Smooth muscle cell (in vitro differentiated cells): ENCODE results near the gene FHOD1. TPM values are rescaled to one million over a fixed set of nuclear protein-coding genes. Genes with fewer than 3 reads are reported as not detected.

Experiments used
- DNase-seq: peaks from one replicate; lab custom pipeline; 2025; ENCODE audit not compliant: unreplicated experiment; lab: John Stamatoyannopoulos, UW
- H2AFZ ChIP-seq: fragments of 200-600 bp; sonication (generic); 2 replicates; pipeline ENCODE4 v1.6.0; 2016; ENCODE audit warnings: antibody characterized with exemption, low read depth, mild to moderate bottlenecking
- H3F3A ChIP-seq: fragments of 200-600 bp; sonication (generic); 2 replicates; pipeline ENCODE4 v1.6.0; 2017; ENCODE audit warnings: antibody characterized with exemption, low read depth
- H3K27ac ChIP-seq: fragments of 200-600 bp; sonication (generic); 2 replicates; pipeline ENCODE4 v1.5.1; 2016; ENCODE audit warnings: low read depth, mild to moderate bottlenecking
- H3K27me3 ChIP-seq: fragments of 200-600 bp; sonication (generic); 2 replicates; pipeline ENCODE4 v1.6.1; 2016; ENCODE audit warnings: low read depth, mild to moderate bottlenecking
- H3K36me3 ChIP-seq: fragments of 200-600 bp; sonication (generic); 2 replicates; pipeline ENCODE4 v1.5.1; 2016; ENCODE audit warnings: low read depth
- H3K4me1 ChIP-seq: fragments of 200-600 bp; sonication (generic); 2 replicates; pipeline ENCODE4 v1.5.1; 2016; ENCODE audit warnings: low read depth
- H3K4me2 ChIP-seq: fragments of 200-600 bp; sonication (generic); 2 replicates; pipeline ENCODE4 v1.6.0; 2016; ENCODE audit warnings: mild to moderate bottlenecking
- H3K4me3 ChIP-seq: fragments of 200-600 bp; sonication (generic); 2 replicates; pipeline ENCODE4 v1.5.1; 2016; ENCODE audit warnings: mild to moderate bottlenecking
- H3K79me2 ChIP-seq: fragments of 200-600 bp; sonication (generic); 2 replicates; pipeline ENCODE4 v1.6.0; 2016; ENCODE audit warnings: low read depth, mild to moderate bottlenecking
- H3K9ac ChIP-seq: fragments of 200-600 bp; sonication (generic); 2 replicates; pipeline ENCODE4 v1.6.0; 2016; ENCODE audit warnings: low read depth
- H3K9me3 ChIP-seq: fragments of 200-600 bp; sonication (generic); replicated peaks from 2 replicates; pipeline ENCODE4 v1.5.1; 2016; ENCODE audit warnings: low read depth
- H4K20me1 ChIP-seq: fragments of 200-600 bp; sonication (generic); 2 replicates; pipeline ENCODE4 v1.6.0; 2016; ENCODE audit warnings: low read depth
- CTCF ChIP-seq: fragments of 200-600 bp; sonication (generic); IDR thresholded peaks from 2 replicates; pipeline ENCODE4 v1.5.1; 2017; ENCODE audit warnings: borderline replicate concordance, mild to moderate bottlenecking, antibody characterized with exemption; ENCODE audit not compliant: insufficient read depth, poor library complexity, severe bottlenecking
- WGBS: methylation state at CpG from one replicate; pipeline ENCODE4 v1.1.7; 2016; ENCODE audit warnings: low lambda C conversion rate; 5-methylcytosine and 5-hydroxymethylcytosine counted together
- polyA plus RNA-seq: library from polyadenylated mRNA; unstranded; fragments of >200 nt; fragmentation: Nextera tagmentation; extraction: Ambion mirVana; gene quantifications from 2 replicates; pipeline ENCODE4 v1.2.1, GENCODE V29; 2016
- total RNA-seq: library from RNA; depleted of rRNA; stranded (reverse); fragments of >200 nt; gene quantifications from 2 replicates; pipeline ENCODE4 v1.2.3, GENCODE V29; 2014

Gene FHOD1
- total and polyA plus RNA-seq, 2 experiments from 2014 or later = 16.0 to 23.3 TPM

- Histone ChIP-seq H4K20me1 (no peaks in the 10 kb centered on the region), H3K79me2 (peaks cover 20% of the 10 kb centered on the region), H3K27me3 (no peaks in the 10 kb centered on the region), H3K27ac (peak overlapping the region; percentile 97), H3K36me3 (no peaks in the 10 kb centered on the region), H3F3A (peaks cover 46% of the 10 kb centered on the region), H3K4me2 (peak overlapping the region; percentile 99), H3K9ac (peak overlapping the region; percentile 63), H3K4me3 (peak overlapping the region; percentile 71), H3K4me1 (peaks cover 31% of the 10 kb centered on the region), H2AFZ (no peak overlapping the region), H3K9me3 (no peaks in the 10 kb centered on the region)
- TF ChIP-seq CTCF = no peak
- no peak for DNase-seq
- WGBS = 2% methylated on average over 21 of the region's 26 CpGs
These were observed 507 bp downstream of the FHOD1 start for GRCh38 chr16:67246756-67247191.

GRCh38 chr16:67246081-67246755 lies 1.1 kb downstream of the FHOD1 start:
- TF ChIP-seq CTCF = peak; percentile 26
- peak overlapping the region; percentile 63 for H3K9ac ChIP-seq
- peaks cover 20% of the 10 kb centered on the region for H3K79me2 ChIP-seq
- under 1% methylated on average over 41 of the region's 48 CpGs for WGBS
- peak overlapping the region; percentile 97 for H3K27ac ChIP-seq
- peak overlapping the region; percentile 71 for H3K4me3 ChIP-seq
- H3K27me3 ChIP-seq = no peaks in the 10 kb centered on the region
- H3F3A ChIP-seq = peaks cover 51% of the 10 kb centered on the region
- no peaks in the 10 kb centered on the region for H4K20me1 ChIP-seq
- peaks cover 36% of the 10 kb centered on the region for H3K4me1 ChIP-seq
- H3K36me3 ChIP-seq = no peaks in the 10 kb centered on the region
- H2AFZ ChIP-seq = no peak overlapping the region
- H3K4me2 ChIP-seq = peak overlapping the region; percentile 99
- DNase-seq = peak; percentile 93
- no peaks in the 10 kb centered on the region for H3K9me3 ChIP-seq

- peaks cover 55% of the 10 kb centered on the region for H3F3A ChIP-seq
- DNase-seq = no peak
- peak overlapping the region; percentile 99 for H3K4me2 ChIP-seq
- H3K27ac ChIP-seq = peak overlapping the region; percentile 97
- peaks cover 37% of the 10 kb centered on the region for H3K4me1 ChIP-seq
- H3K36me3 ChIP-seq = no peaks in the 10 kb centered on the region
- H3K79me2 ChIP-seq = peaks cover 20% of the 10 kb centered on the region
- no peak overlapping the region for H2AFZ ChIP-seq
- no peaks in the 10 kb centered on the region for H4K20me1 ChIP-seq
- TF ChIP-seq CTCF = no peak
- H3K4me3 ChIP-seq = peak overlapping the region; percentile 71
- WGBS = 13% methylated on average over 8 of the region's 8 CpGs
- no peaks in the 10 kb centered on the region for H3K9me3 ChIP-seq
- no peaks in the 10 kb centered on the region for H3K27me3 ChIP-seq
- H3K9ac ChIP-seq = peak overlapping the region; percentile 41
These were observed 1.6 kb downstream of the FHOD1 start for GRCh38 chr16:67245674-67246080.

GRCh38 chr16:67245186-67245585 lies 2.1 kb downstream of the FHOD1 start:
- TF ChIP-seq CTCF = no peak
- no peaks in the 10 kb centered on the region for H3K27me3 ChIP-seq
- peaks cover 60% of the 10 kb centered on the region for H3F3A ChIP-seq
- no peaks in the 10 kb centered on the region for H3K9me3 ChIP-seq
- peaks cover 20% of the 10 kb centered on the region for H3K79me2 ChIP-seq
- 78% methylated on average over 4 of the region's 4 CpGs for WGBS
- H3K9ac ChIP-seq = peak overlapping the region; percentile 64
- peaks cover 39% of the 10 kb centered on the region for H3K4me1 ChIP-seq
- H3K4me3 ChIP-seq = peak overlapping the region; percentile 71
- H3K27ac ChIP-seq = peak overlapping the region; percentile 97
- DNase-seq = no peak
- peak overlapping the region; percentile 99 for H3K4me2 ChIP-seq
- no peaks in the 10 kb centered on the region for H3K36me3 ChIP-seq
- H4K20me1 ChIP-seq = no peaks in the 10 kb centered on the region
- H2AFZ ChIP-seq = no peak overlapping the region
